DOHH2 (cell line): ENCODE data around the gene MEF2B.

ENCODE experiments used
- H3F3A ChIP-seq: fragments of 200-600 bp; sonication (generic), shearing (Covaris generic); 2 replicates; pipeline ENCODE4 v1.6.0; 2016; ENCODE audit warnings: antibody characterized with exemption, mild to moderate bottlenecking; ENCODE audit not compliant: control insufficient read depth, insufficient read depth
- H3K27ac ChIP-seq: fragments of 200-600 bp; sonication (generic); 2 replicates; pipeline ENCODE4 v1.5.1; 2014; ENCODE audit warnings: low read depth, mild to moderate bottlenecking, low read length, moderate library complexity
- H3K27me3 ChIP-seq: fragments of 200-600 bp; sonication (generic); 2 replicates; pipeline ENCODE4 v1.6.1; 2014; ENCODE audit warnings: mild to moderate bottlenecking, low read length, mixed read lengths; ENCODE audit not compliant: control insufficient read depth
- H3K36me3 ChIP-seq: fragments of 200-600 bp; sonication (generic); 2 replicates; pipeline ENCODE4 v1.6.1; 2014; ENCODE audit warnings: mild to moderate bottlenecking, low read length, moderate library complexity, mixed read lengths; ENCODE audit not compliant: control insufficient read depth
- H3K4me1 ChIP-seq: fragments of 200-600 bp; sonication (generic); 2 replicates; pipeline ENCODE4 v1.6.1; 2014; ENCODE audit warnings: mild to moderate bottlenecking, low read length, mixed read lengths; ENCODE audit not compliant: control insufficient read depth
- H3K4me2 ChIP-seq: fragments of 200-600 bp; sonication (generic); 2 replicates; pipeline ENCODE4 v1.6.0; 2014; ENCODE audit warnings: mild to moderate bottlenecking, low read length, moderate library complexity
- H3K4me3 ChIP-seq: fragments of 200-600 bp; sonication (generic); 2 replicates; pipeline ENCODE4 v1.5.1; 2014; ENCODE audit warnings: mild to moderate bottlenecking, low read length, mixed read lengths
- H3K79me2 ChIP-seq: fragments of 200-600 bp; sonication (generic); 2 replicates; pipeline ENCODE4 v1.6.1; 2014; ENCODE audit warnings: mild to moderate bottlenecking, low read length, mixed read lengths; ENCODE audit not compliant: control insufficient read depth
- H3K9me2 ChIP-seq: fragments of 200-600 bp; sonication (generic); replicated peaks from 2 replicates; pipeline ENCODE4 v1.6.1; 2014; ENCODE audit warnings: mild to moderate bottlenecking, low read length, mixed read lengths; ENCODE audit not compliant: control insufficient read depth
- H3K9me3 ChIP-seq: fragments of 200-600 bp; sonication (generic); 2 replicates; pipeline ENCODE4 v1.6.1; 2014; ENCODE audit warnings: antibody characterized with exemption, low read length, mixed read lengths; ENCODE audit not compliant: control insufficient read depth, insufficient read depth
- H4K20me1 ChIP-seq: fragments of 200-600 bp; sonication (generic); 2 replicates; pipeline ENCODE4 v1.6.0; 2014; ENCODE audit warnings: low read depth, mild to moderate bottlenecking, antibody characterized with exemption, low read length, moderate library complexity; ENCODE audit not compliant: control insufficient read depth, insufficient read depth
- EZH2phosphoT487 ChIP-seq: fragments of 200-600 bp; sonication (generic); IDR thresholded peaks from 2 replicates; pipeline ENCODE4 v1.6.1; 2017; ENCODE audit warnings: borderline replicate concordance, mild to moderate bottlenecking, antibody characterized with exemption, low read length, moderate library complexity, mixed read lengths
- TF ChIP-seq, protein P1 (sequence below): fragments of 200-600 bp; sonication (generic); IDR thresholded peaks from one replicate; pipeline ENCODE4 v1.5.1; 2014; ENCODE audit warnings: antibody characterized with exemption, mild to moderate bottlenecking, low read depth, low read length; ENCODE audit not compliant: poor library complexity, severe bottlenecking

The MEF2B gene

DNA sequence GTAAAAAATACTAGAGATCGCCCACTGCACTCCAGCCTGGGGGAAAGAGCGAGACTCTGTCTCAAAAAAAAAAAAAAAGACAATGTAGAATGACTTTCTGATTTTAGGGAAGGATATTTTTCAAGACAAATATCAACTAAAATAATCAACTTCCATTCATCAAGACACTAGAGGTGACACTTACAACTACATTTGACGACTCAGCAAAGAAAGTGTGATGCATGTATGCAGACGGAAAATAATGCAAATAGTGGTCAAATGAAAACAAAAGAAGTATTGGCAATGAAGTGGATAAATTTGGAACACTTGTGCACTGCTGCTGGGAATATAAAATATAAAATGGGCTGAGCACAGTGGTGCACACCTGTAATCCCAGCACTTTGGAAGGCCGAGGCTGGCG is 44.0 kb downstream of the MEF2B start:
- Histone ChIP-seq H3K4me3 (no peak overlapping the region), H4K20me1 (no peaks in the 10 kb centered on the region), H3F3A (0 out of 2 replicates have a peak, but pooled peaks cover 3% of the 10 kb centered on the region), H3K27ac (no peak overlapping the region), H3K4me2 (no peak overlapping the region), H3K9me2 (no peaks in the 10 kb centered on the region), H3K79me2 (no peaks in the 10 kb centered on the region), H3K27me3 (no peaks in the 10 kb centered on the region), H3K4me1 (no peaks in the 10 kb centered on the region), H3K9me3 (peaks cover 6% of the 10 kb centered on the region; the same call in 1 of the 2 replicates), H3K36me3 (peaks cover 19% of the 10 kb centered on the region)
- TF ChIP-seq, protein P1, sequence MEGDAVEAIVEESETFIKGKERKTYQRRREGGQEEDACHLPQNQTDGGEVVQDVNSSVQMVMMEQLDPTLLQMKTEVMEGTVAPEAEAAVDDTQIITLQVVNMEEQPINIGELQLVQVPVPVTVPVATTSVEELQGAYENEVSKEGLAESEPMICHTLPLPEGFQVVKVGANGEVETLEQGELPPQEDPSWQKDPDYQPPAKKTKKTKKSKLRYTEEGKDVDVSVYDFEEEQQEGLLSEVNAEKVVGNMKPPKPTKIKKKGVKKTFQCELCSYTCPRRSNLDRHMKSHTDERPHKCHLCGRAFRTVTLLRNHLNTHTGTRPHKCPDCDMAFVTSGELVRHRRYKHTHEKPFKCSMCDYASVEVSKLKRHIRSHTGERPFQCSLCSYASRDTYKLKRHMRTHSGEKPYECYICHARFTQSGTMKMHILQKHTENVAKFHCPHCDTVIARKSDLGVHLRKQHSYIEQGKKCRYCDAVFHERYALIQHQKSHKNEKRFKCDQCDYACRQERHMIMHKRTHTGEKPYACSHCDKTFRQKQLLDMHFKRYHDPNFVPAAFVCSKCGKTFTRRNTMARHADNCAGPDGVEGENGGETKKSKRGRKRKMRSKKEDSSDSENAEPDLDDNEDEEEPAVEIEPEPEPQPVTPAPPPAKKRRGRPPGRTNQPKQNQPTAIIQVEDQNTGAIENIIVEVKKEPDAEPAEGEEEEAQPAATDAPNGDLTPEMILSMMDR, result no peak
- TF ChIP-seq EZH2phosphoT487, result no peak

DNA sequence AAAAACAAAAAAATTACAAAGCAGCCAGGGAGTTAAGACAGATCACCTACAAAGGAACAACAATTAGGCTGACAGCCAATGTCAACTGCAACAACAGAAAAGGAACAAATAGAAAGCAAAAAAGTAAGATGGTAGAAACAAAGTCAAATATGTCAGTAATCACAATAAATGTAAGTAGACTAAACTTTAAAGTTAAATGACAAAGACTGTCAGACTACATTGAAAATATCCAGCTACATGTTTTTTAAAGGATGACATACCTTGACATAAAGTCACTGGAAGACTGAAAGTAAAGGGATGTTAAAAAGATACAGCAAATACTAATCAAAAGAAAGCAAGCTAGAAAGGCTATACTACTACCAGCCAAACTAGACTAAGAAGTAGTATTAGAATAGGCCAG is 46.7 kb downstream of the MEF2B start:
- Histone ChIP-seq H3K4me1 (no peaks in the 10 kb centered on the region), H3F3A (0 out of 2 replicates have a peak, but pooled peaks cover 3% of the 10 kb centered on the region), H4K20me1 (no peaks in the 10 kb centered on the region), H3K79me2 (no peaks in the 10 kb centered on the region), H3K27me3 (no peaks in the 10 kb centered on the region), H3K9me2 (no peaks in the 10 kb centered on the region), H3K4me3 (no peak overlapping the region), H3K36me3 (peaks cover 40% of the 10 kb centered on the region), H3K4me2 (no peak overlapping the region), H3K9me3 (peaks cover 6% of the 10 kb centered on the region; the same call in 1 of the 2 replicates), H3K27ac (no peak overlapping the region)
- TF ChIP-seq, protein P1, result no peak
- no peak for TF ChIP-seq EZH2phosphoT487

- H4K20me1 ChIP-seq, result no peaks in the 10 kb centered on the region
- H3K4me2 ChIP-seq, result no peak overlapping the region
- H3K27ac ChIP-seq, result no peak overlapping the region
- peaks cover 6% of the 10 kb centered on the region; the same call in 1 of the 2 replicates for H3K9me3 ChIP-seq
- H3K4me3 ChIP-seq, result no peak overlapping the region
- 0 out of 2 replicates have a peak, but pooled peaks cover 3% of the 10 kb centered on the region for H3F3A ChIP-seq
- TF ChIP-seq, protein P1, result no peak
- TF ChIP-seq EZH2phosphoT487, result no peak
- H3K36me3 ChIP-seq, result peaks cover 40% of the 10 kb centered on the region
- no peaks in the 10 kb centered on the region for H3K4me1 ChIP-seq
- no peaks in the 10 kb centered on the region for H3K27me3 ChIP-seq
- H3K79me2 ChIP-seq, result no peaks in the 10 kb centered on the region
- H3K9me2 ChIP-seq, result no peaks in the 10 kb centered on the region
These were observed 47.2 kb downstream of the MEF2B start for GRCh38 chr19:19122902-19123301.
